Left ventricle myocardium superior (tissue), 1 donor: Measurements from ENCODE around the gene TRPM3. TPM values are rescaled to one million over a fixed set of nuclear protein-coding genes. Genes with fewer than 3 reads are reported as not detected.

Experiments used
- ATAC-seq: fragments of 200-7000 bp; cut with Tn5 transposase; one replicate; pipeline ENCODE4 v1.9.1; 2020; ENCODE audit warnings: mild to moderate bottlenecking, moderate library complexity
- DNase-seq: peaks from one replicate; pipeline ENCODE4 v3.0.0-alpha.2; 2020
- intact Hi-C: fragments of 100-400 bp; cut with micrococcal nuclease; formaldehyde crosslinking; loops from one replicate; pipeline ENCODE4 v1.11.0; 2022
- total RNA-seq: library from RNA; stranded (reverse); fragmentation: NEBNext Ultra II Directional; extraction: Animal tissue kit (Norgen Biotek cat#: 25700); gene quantifications from one replicate; pipeline ENCODE4 v1.2.1, GENCODE V29; 2021
- donor health status: DM: no; HTN: yes; CAD: no; lungs with severe emphysema.

The TRPM3 gene
- total RNA-seq, 1 donor from 2014 or later = 0.35 TPM

DNA sequence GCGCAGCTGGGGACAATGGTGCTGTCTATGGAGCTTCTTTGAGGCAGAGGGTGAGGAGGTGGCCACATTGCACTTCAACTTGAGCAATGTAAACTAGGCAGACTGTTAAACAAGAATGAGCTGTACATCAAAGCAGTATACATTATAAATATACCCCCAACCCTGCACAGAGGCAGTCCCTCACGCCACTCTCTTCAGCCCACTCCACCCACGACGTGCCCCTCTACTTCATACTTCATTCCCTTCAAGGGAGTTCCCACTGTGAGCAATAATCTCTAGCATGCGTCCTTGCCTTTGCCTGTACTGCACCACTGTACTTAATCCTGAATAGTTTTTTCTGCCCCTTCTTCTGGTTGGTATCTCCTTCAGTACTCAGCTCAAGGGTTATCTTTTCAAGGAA is 14.4 kb downstream of the TRPM3 start:
- DNase-seq (no peak), ATAC-seq (no peak)
- intact Hi-C loops = no loop called here

DNA sequence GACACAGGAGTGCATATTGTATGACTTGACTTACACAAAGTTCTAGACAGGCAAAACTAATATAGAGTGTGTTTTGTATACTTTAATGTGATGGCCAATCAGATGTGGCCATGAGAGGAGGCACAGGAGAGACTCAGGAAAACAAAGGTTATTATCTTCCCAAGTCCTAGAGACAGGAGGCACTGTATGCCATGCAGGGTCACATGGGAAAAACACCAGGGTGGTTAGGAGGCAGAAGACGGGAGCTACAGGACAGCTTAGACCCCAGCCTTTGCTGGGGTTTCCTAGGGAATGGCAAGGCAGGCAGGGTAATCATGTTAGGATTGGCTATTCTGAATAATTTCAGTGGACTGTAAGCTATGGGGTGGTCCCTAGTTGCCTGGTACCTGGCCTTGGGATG is 16.2 kb downstream of the TRPM3 start:
- intact Hi-C loops = no loop called here
- no peak for ATAC-seq

DNA sequence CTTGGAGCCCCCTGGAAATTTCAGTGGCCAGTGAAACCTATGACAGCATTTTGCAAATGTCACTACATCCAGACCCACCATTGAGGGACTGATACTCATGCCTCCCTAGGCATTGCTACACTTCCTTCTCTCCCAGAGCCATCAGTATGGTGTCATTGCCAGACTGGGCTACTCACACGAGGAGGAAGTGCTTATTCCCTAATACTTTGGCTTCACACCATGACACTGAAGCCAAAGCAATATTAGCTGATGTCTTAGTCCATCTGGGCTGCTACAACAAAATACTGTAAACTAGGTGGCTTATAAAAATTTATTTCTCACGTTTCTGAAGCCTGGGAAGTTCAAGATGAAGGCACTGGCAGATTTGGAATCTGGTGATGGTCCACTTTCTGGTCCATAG is 22.6 kb downstream of the TRPM3 start:
- intact Hi-C loops = no loop called here
- ATAC-seq (no peak), DNase-seq (no peak)

More for the DNA sequence above, 16.2 kb downstream of the TRPM3 start:
- no peak for DNase-seq

DNA sequence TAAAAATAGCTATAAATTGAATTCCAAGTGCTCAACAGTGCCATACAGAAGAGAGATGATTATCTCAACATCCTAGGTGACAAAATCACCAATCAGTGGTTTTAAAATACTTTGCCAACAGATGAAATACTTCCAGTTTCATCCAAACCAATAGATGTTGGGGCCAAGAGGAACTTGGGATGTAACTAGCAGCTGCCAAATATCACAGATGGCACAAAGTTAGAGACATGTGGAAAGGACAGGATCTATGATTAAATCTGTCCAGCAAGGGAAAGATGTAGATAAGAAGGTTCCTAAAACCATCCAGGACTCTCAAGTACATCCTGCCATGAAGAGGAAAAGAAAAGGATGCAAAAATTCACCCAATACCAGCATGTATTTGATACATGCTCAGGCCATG is 23.8 kb downstream of the TRPM3 start:
- no peak for DNase-seq
- intact Hi-C loops = no loop called here
- no peak for ATAC-seq

DNA sequence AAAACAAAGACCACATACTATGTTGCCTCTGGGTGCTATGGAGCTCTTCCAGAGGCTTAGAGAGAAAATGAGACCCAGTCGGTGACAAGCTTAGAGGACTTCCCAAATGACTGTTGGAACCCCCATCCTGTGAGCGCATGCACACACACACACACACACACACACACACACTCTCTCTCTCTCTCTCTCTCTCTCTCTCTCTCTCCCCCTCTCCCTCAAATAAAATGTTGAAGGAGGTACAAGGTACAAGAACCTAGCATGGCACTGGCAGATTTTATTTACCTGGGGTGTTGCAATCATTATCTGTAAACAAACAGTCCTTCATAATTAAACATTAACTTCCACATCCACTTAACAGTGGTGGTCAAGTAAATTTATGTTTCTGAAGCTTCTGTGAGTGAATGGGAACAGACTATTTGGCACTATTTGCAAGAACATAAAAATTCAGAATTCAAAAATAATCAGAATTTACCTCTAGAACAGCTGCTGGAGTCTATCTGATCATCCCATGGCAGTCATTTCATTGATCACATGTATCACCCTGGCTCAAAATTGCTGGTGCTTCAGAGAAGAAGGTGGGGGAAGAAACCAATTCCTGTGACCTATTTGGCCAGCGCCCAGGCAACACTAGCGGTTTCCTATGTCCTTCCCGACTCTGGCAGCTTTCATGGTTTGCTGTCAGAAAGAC is 24.9 kb downstream of the TRPM3 start:
- no peak for DNase-seq
- intact Hi-C loops = no loop called here
- ATAC-seq = no peak

DNA sequence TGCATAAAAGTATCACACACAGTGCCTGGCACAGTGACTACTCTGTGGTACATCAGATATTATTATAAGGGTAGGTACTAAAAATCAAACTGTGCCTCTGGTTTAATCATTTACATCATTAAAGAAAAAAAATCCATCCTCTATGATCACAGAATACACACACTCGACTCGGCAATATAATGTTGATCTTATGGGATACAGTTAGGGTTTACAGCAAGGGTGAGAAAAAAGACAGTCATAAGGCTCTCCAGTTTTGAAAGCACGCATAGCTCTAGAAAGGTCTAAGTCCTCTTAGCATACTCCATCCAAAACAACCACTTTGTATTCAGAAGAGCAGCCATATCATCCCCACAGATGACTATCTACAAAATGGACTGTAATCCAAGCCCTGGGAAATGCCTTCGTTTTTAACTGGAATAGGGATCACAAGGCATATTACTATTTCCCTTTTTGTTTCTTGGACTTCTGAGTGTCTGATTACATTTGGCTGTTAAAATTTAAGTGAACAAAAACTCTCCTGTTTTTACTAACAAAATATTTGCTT is 26.6 kb downstream of the TRPM3 start:
- intact Hi-C loops = no loop called here
- ATAC-seq (no peak), DNase-seq (no peak)

DNA sequence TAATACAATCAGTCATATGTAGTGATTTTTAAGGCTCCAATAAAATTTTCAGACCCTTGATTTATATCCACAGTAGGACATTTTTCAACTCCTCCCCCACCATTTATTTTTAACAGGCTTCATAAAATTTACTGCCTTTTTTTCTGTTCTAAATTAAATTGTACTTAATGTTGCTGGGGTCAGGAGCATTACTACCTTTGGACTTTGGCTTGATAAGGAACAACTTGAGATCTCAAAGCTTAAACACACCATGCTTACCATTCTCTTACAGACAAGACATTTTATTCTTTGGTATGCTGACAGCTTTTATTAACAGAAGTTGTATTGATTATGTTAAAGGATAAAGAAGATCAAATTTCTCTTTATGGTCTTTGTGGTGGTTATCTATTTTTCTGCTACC is 30.5 kb downstream of the TRPM3 start:
- intact Hi-C loops = no loop called here
- DNase-seq = no peak
- no peak for ATAC-seq

DNA sequence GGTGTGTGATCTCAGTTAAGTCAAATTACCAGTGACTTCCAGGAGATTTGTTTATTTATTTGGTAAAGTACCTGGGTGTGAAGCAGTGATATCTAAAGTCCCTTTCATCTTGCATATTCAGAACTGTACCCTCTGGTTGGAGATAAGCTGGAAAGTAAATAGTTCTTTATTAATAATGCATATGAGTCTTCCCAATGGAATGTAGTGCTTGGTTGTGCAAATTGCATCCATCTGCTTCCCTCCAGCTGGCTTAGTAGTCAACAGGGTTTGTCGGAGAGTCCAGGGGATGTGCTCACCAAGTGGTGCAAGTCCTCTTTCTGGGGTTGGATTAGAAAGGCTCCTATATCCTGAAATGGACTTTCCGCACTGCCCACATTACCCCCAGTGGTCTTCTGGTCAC is 42.0 kb downstream of the TRPM3 start:
- ATAC-seq = no peak
- no peak for DNase-seq
- intact Hi-C loops = no loop called here

DNA sequence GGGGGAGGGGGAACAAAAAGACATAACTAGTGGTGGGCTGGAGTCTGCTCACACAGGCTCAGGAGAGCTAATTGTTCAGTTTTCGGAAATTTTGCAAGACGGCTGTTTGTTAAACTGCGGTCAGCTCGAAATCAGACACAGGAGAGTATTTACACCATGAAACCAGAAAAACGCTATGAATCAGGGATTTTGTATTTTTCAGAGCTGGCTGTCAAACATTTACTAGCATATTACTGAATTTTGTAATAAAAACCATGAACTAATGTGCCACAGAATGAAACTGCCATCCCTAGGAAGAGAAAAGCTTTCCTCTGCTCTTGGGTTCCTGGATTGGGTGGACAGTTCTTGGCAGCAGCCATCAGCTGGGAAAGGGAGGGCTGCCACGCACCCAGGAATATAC is 45.3 kb downstream of the TRPM3 start:
- intact Hi-C loops = no loop called here
- ATAC-seq (no peak), DNase-seq (no peak)

DNA sequence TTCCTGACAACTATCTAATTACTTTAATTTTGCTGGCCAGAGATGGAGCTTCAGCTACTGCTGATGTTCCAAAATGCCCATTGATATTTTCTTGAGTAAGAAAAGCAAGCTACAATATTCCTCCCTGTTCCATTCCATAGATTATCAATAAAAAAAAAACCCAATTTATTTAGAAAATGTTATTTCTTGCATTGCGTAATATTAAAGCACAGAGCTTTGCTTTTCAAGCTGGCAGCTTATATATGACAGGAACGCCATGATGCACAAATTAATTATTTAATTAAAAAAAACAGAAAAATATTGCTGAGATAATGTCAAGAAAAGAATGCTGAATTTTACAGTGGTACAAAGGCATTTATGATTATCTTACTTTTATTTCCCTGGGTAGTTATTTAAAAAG is 47.9 kb downstream of the TRPM3 start:
- intact Hi-C loops = no loop called here
- DNase-seq (no peak), ATAC-seq (no peak)

DNA sequence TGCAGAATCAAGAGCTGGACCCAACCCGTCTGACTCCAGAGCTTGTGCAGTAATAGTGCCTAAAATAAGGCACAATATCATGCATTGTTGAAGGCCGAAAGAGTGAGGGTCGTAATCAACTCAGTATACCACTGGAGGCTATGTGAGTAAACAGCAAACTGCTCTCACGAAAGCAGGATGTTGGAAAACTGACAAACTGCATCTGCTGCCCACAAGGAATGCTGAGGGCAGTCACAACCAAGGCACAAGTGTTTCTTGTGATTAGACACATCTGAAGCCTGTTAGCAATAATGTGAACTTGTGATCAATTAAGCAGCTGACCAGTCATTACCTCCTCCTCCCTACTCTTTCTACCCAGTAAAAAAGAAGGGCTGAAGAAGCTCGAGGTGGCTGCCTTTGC is 48.8 kb downstream of the TRPM3 start:
- intact Hi-C loops = no loop called here
- DNase-seq (no peak), ATAC-seq (no peak)

DNA sequence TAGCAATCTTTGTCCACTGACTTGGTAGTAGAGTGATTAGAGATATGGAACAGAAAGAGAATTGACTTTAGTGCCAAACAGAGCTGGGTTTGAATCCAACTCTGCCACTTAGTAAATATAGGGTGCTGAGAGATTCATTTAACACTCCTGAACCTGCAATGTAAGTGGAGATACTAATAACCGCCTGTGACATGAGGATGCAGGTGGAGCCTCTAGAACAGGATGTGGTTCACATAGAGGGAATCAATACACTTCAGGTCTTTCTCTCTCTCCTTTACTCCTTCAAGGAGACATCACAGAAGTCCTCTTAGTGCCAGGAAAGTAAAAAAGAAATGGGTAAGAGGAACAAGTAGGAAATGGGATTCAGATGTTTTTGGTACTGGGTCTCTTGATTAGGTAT is 49.8 kb downstream of the TRPM3 start:
- ATAC-seq = no peak
- no peak for DNase-seq
- intact Hi-C loops = no loop called here

DNA sequence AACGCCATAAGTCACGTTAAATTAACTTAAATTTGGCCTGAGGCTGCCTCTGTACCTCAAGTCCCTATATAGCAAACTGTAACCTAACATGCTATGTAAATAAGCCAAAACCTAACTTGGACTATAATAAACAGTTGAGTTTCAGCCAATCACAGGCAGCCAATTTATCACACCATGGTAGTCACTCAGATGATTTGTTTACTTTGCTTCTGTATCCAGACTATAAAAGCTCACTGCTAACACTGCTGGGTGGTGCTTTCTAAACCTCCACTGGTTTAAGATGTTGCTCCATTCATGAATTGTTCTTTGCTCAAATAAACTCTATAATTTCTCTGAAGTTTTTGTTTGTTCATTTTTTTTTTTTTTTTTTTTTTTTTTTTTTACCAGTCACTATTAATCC is 62.8 kb downstream of the TRPM3 start:
- ATAC-seq (no peak), DNase-seq (no peak)
- intact Hi-C loops = no loop called here

DNA sequence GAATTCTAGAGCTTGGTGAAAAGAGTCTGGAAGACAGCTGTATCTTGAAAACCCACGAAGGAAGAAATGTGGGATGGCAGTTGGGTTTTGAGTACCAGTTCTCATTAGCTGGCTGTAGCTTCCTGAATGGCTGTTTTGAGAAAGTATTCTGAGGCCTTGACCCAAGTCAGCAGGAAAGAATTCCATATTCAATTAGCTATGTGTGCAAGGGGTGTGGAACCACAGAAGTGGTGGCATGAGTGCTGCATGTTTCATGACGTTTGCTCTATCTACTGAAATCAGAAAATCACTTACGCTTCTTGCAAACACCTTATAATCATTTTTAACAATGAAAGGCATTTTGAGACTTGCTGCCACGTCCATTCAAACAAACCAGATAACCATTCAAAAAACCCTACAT is 69.1 kb downstream of the TRPM3 start:
- intact Hi-C loops = no loop called here
- ATAC-seq = no peak

DNA sequence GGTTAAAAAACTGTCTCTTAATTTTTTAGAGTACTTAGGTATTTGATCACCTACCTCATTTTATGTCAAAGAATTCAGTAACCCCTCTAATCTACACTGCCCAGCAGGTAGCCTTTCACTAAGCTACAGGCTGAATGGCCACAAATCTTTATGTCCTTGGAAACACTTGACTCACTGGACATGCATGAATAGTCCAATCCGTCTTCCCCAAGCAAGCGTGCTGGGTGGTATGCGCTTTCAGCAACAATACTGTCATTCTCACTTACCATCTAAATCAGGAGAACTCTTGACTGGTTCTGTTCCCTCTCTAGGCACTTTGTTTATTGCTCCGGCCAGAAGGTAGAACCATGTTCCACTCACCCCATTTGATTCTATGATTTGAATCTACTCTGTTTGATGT is 73.1 kb downstream of the TRPM3 start:
- ATAC-seq (no peak), DNase-seq (no peak)
- intact Hi-C loops = no loop called here

More for the DNA sequence above, 69.1 kb downstream of the TRPM3 start:
- no peak for DNase-seq

DNA sequence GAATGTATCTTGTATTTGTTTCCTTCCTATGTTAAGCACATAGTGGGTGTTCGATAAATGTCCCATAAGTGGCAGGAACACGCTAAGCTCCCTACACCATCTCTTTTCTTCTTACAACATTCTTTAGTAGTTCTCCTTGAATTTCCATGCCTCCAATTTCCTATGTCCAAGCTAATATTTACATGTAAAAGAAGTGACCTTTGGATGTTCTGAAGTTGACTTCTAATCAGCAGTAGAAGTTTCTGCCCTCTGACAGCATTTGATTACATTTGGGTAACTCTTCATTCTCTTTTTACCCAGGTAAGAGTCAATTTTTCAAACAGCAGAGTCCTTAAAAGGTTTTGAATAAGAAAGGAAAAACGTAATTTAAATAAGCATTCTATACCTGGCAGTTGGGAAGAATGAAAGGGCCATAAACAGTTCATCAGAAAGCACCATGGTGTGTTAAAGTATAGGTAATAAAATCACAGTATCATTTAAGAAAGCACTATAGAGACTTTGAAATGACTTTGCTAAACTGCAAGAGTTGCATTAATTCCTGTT is 78.9 kb downstream of the TRPM3 start:
- intact Hi-C loops = no loop called here
- ATAC-seq = no peak
- DNase-seq = no peak

DNA sequence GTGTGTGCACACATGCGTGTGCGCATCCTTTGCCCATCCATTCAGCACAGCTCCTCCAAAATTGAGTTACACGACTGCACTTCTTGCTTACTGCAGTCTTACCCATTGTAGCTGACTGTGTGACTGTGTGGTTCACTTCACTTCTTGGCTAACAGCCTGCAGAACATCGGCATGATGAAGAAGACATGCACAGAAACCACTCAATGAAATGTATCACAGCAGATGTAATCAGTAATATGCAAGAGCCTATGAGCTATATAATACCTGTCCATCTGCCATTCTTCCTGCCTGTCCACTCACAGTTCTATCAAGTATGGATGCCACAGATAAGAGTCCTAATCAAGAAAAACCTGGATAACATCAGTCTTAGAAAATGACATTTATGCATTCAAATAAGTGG is 83.9 kb downstream of the TRPM3 start:
- ATAC-seq = no peak
- intact Hi-C loops = no loop called here
- no peak for DNase-seq

DNA sequence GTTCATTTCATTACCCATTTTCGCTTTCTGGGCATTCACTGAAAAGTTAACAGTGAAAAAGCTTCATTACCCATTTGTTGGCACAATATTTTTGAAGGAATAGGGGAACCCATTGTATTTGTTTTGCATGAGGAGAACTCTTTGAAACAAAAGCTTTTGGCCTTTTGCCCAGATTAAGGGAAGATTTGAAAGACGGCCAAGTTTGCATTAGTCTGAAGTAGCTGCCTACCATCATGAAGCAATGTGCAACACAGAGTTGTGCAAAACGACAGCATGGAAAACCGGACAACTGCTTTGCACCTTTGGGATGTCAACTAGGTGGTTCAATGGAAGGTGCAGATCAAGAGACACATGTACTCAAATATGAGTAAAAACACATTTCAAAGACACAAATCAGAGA is 84.9 kb downstream of the TRPM3 start:
- ATAC-seq (no peak), DNase-seq (no peak)
- intact Hi-C loops = no loop called here

DNA sequence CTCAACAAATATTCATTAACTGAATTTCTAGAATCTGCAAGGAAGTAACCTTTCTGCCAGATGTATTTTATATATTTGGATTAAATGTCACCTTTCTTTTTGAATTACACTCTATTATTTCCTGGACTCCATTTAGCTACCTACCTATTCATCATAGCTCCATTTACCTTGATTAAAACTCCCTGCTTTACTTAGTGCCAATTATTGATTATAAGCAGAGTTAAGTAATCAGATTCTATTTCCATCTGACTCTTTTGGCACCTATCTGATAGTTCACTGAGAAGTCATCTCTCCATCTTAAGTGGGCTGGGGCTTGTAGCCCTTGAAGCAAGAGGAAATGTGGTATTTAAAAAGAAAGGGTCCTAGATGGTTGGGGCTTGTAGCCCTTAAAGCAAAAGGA is 88.6 kb downstream of the TRPM3 start:
- DNase-seq = no peak
- intact Hi-C loops = no loop called here
- ATAC-seq = no peak

DNA sequence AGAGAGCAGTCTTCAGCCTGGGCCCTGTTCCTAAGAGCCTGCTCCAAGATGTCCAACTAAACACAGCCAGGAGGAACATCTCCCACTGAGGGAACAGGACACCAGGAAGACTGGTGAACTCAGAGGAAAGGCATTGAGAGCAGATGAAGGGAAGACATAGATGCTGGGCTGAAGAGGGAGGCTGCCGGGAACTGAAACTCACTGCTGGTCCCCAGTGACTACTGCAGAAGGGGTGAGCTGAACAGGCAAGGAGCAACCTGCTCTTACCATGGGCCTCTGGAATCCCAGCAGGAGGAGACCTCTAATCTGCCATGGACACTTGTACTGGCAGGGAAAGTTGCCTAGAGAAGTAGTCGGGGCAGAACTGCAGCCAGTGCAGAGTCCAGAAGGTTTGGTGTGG is 95.7 kb downstream of the TRPM3 start:
- intact Hi-C loops = no loop called here
- ATAC-seq (no peak), DNase-seq (no peak)

DNA sequence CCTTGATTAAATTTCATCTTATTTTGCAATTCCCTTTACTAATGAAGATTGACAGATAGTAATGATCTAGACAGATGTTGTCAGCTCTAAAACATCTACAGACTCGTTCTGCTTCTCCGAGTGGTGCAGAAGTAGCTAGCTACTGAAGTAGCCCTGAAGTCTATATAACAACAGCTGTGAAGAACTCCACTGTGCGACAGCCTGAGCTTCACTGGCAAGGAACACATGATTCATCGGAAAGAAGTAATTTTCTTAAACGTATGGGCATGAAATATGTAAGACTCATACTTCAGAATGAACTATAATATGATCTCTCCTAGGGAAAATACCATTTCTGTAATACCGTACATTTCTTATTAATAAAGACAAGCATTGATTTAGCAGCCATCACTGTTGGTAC is 96.2 kb downstream of the TRPM3 start:
- intact Hi-C loops = no loop called here
- no peak for ATAC-seq
- DNase-seq = no peak
